ENCODE results near the gene CDYL2. TPM values are rescaled to one million over a fixed set of nuclear protein-coding genes. Genes with fewer than 3 reads are reported as not detected.

The CDYL2 gene
- total RNA-seq, 1 donor from 2014 or later = 1.8 TPM

DNA sequence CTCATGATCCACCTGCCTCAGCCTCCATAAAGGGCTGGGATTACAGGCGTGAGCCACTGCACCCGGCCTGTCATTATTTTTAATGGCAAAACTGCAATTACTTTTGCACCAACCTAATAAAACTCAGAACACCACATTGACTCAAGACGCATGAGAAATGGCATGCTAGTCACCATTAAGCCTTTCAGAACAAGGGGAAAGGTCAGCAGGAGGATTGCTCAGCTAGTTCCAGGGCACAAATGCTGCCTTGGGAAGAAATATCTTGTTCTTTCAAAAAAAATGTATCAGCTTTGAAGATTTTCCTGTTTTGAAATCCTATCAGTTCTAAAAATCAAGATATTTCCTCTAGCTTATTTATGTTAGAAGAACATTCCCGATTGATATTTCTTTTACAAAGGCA, 32.4 kb upstream of the CDYL2 start:
- Mint-ChIP-seq H3K36me3 (ENCODE audit: unreplicated experiment) (no peaks in the 10 kb centered on the region), H3K4me3 (ENCODE audit: unreplicated experiment) (no peak overlapping the region)

DNA sequence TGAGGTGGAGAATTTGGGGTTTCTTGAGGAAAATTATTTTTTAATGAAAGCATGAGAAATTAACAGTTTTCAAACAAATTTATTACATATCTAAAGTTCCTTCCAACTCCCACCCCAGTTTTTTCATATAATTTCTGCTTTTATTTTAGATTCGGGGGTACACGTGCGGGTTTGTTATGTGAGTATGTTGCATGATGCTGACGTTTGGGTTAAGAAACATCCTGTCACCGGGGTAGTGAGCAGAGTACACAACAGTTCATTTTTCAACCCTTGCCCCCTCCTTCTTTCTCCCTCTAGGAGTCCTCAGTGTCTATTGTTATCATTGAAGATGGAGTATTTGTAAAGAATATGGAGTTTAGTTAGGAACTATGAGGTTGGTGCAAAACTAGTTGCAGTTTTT, 31.8 kb upstream of the CDYL2 start:
- Mint-ChIP-seq H3K27me3 (ENCODE audit: unreplicated experiment) (no peaks in the 10 kb centered on the region), H3K4me1 (ENCODE audit: unreplicated experiment) (no peaks in the 10 kb centered on the region), H3K9me3 (ENCODE audit: unreplicated experiment) (peaks cover 5% of the 10 kb centered on the region), H3K27ac (ENCODE audit: unreplicated experiment) (no peak overlapping the region), H3K4me3 (ENCODE audit: unreplicated experiment) (no peak overlapping the region), H3K36me3 (ENCODE audit: unreplicated experiment) (no peaks in the 10 kb centered on the region)
- no peak for DNase-seq (ENCODE audit: extremely low spot score, unreplicated experiment)
- TF ChIP-seq, protein P1, sequence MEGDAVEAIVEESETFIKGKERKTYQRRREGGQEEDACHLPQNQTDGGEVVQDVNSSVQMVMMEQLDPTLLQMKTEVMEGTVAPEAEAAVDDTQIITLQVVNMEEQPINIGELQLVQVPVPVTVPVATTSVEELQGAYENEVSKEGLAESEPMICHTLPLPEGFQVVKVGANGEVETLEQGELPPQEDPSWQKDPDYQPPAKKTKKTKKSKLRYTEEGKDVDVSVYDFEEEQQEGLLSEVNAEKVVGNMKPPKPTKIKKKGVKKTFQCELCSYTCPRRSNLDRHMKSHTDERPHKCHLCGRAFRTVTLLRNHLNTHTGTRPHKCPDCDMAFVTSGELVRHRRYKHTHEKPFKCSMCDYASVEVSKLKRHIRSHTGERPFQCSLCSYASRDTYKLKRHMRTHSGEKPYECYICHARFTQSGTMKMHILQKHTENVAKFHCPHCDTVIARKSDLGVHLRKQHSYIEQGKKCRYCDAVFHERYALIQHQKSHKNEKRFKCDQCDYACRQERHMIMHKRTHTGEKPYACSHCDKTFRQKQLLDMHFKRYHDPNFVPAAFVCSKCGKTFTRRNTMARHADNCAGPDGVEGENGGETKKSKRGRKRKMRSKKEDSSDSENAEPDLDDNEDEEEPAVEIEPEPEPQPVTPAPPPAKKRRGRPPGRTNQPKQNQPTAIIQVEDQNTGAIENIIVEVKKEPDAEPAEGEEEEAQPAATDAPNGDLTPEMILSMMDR (IDR thresholded peaks at IDR 0.05) = no peak

More for the DNA sequence above, 32.4 kb upstream of the CDYL2 start:
- Mint-ChIP-seq H3K9me3 (ENCODE audit: unreplicated experiment) (peaks cover 12% of the 10 kb centered on the region), H3K4me1 (ENCODE audit: unreplicated experiment) (no peaks in the 10 kb centered on the region), H3K27ac (ENCODE audit: unreplicated experiment) (no peak overlapping the region), H3K27me3 (ENCODE audit: unreplicated experiment) (no peaks in the 10 kb centered on the region)
- TF ChIP-seq, protein P1 (IDR thresholded peaks at IDR 0.05) = no peak
- no peak for DNase-seq (ENCODE audit: extremely low spot score, unreplicated experiment)

DNA sequence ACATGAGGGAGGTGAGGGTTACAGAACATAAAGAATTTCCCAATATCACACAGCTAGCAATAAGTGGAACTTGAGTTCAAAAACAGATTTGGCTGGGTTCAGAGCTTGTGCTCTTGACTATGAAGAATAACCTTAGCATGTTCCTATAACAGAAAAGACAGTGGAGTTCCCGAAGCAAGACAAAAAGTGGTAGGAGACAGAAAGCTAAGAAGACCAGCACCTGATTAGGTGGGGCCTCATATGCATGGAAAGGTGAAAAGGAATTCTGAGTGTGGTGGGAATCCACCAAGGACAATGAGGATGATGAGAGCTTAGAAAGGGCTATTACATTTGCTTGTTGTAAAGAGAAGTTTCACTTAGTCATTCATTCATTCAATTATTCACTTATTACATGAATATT, 26.6 kb upstream of the CDYL2 start:
- Mint-ChIP-seq H3K27me3 (ENCODE audit: unreplicated experiment) (peaks cover 2% of the 10 kb centered on the region), H3K4me3 (ENCODE audit: unreplicated experiment) (no peak overlapping the region), H3K27ac (ENCODE audit: unreplicated experiment) (no peak overlapping the region), H3K9me3 (ENCODE audit: unreplicated experiment) (no peaks in the 10 kb centered on the region), H3K36me3 (ENCODE audit: unreplicated experiment) (no peaks in the 10 kb centered on the region), H3K4me1 (ENCODE audit: unreplicated experiment) (no peaks in the 10 kb centered on the region)
- TF ChIP-seq, protein P1 (IDR thresholded peaks at IDR 0.05) = no peak
- DNase-seq (ENCODE audit: extremely low spot score, unreplicated experiment) = no peak

DNA sequence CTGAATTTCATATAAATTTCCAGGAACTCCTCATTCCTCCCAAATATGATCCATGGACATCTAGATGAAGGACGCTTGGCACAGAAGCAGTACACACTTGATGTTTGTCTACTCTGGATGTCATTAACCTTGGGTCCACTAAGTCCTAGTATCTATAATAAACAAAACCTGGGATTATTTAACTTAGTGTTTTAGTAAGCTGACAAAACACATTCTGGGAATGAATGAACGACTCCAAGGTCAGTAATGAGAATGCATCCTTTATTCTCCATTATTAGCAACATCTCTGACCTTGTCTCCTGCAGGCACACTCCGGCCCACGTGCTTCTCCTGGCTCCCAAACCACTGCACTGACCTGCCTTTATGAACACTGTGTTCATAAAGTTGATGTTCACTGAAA, 24.1 kb upstream of the CDYL2 start:
- Mint-ChIP-seq H3K27ac (ENCODE audit: unreplicated experiment) (no peak overlapping the region), H3K4me1 (ENCODE audit: unreplicated experiment) (no peaks in the 10 kb centered on the region), H3K27me3 (ENCODE audit: unreplicated experiment) (peaks cover 2% of the 10 kb centered on the region), H3K4me3 (ENCODE audit: unreplicated experiment) (no peak overlapping the region), H3K9me3 (ENCODE audit: unreplicated experiment) (no peaks in the 10 kb centered on the region), H3K36me3 (ENCODE audit: unreplicated experiment) (no peaks in the 10 kb centered on the region)
- DNase-seq (ENCODE audit: extremely low spot score, unreplicated experiment) = no peak
- TF ChIP-seq, protein P1 (IDR thresholded peaks at IDR 0.05) = no peak

DNA sequence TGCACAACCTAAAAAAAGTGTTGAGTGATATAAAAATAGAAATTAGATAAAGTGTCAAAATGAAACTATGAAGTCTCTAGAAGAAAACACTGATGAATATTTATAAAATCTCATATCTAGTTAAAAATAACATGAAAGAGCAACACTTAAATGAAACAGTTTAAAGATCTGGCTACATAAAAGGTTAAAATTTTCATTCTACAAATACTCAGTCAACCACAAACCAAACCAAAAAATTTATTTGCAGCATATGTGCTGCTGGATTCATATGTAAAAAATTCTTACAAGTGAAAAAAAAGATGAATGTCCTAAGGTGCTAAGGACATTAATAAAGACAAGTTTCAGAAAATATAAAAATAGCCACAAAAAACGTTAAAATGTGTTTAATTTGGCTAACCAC, 22.6 kb upstream of the CDYL2 start:
- no peaks in the 10 kb centered on the region for H3K36me3 Mint-ChIP-seq (ENCODE audit: unreplicated experiment)
- DNase-seq (ENCODE audit: extremely low spot score, unreplicated experiment) = no peak
- H3K9me3 Mint-ChIP-seq (ENCODE audit: unreplicated experiment) = no peaks in the 10 kb centered on the region
- peaks cover 5% of the 10 kb centered on the region for H3K27me3 Mint-ChIP-seq (ENCODE audit: unreplicated experiment)
- no peak overlapping the region for H3K4me3 Mint-ChIP-seq (ENCODE audit: unreplicated experiment)
- no peaks in the 10 kb centered on the region for H3K4me1 Mint-ChIP-seq (ENCODE audit: unreplicated experiment)
- H3K27ac Mint-ChIP-seq (ENCODE audit: unreplicated experiment) = no peak overlapping the region
- TF ChIP-seq, protein P1 (IDR thresholded peaks at IDR 0.05) = no peak

Measured in osteocyte (in vitro differentiated cells).